ENCODE data around the gene XYLT1.

- TF ChIP-seq CTCF (conservative IDR thresholded peaks at IDR 0.05; ENCODE audit: low read depth, low read length) = peak; percentile 49
- no peak for TF ChIP-seq POLR2A (IDR thresholded peaks at IDR 0.05; ENCODE audit: low read depth, low read length)
- peak; percentile 35 for TF ChIP-seq SMC3 (IDR thresholded peaks at IDR 0.05; ENCODE audit: low read depth, low read length)
- TF ChIP-seq ELK1 (IDR thresholded peaks at IDR 0.05; ENCODE audit: borderline replicate concordance, low read depth, low read length) = no peak
- TF ChIP-seq MXI1 (IDR thresholded peaks at IDR 0.05; ENCODE audit: borderline replicate concordance, low read depth, low read length) = no peak
- TF ChIP-seq MAFK (IDR thresholded peaks at IDR 0.05; ENCODE audit: low read depth, low read length) = no peak
- TF ChIP-seq USF2 (IDR thresholded peaks at IDR 0.05; ENCODE audit: low read depth, low read length) = no peak
Observed at GRCh38 chr16:17194190-17194780, 276.5 kb downstream of the XYLT1 start.
